ENCODE results near the gene ASB8. TPM values are rescaled to one million over a fixed set of nuclear protein-coding genes. Genes with fewer than 3 reads are reported as not detected.

ASB8 gene
- total RNA-seq, 2 experiments from 2014 or later: 20.9 to 27.2 TPM

- Mint-ChIP-seq H3K4me3 (no peak overlapping the region), H3K36me3 (ENCODE audit: low read depth) (peaks cover 13% of the 10 kb centered on the region), H3K9me3 (no peaks in the 10 kb centered on the region), H3K27ac (no peak overlapping the region), H3K4me1 (ENCODE audit: low read depth) (peaks cover 14% of the 10 kb centered on the region), H3K27me3 (no peaks in the 10 kb centered on the region)
- POLR2A ChIA-PET: no interaction called here
- CTCF ChIA-PET: interaction anchor here (1.0 kb wide), 1 partner anchor 320 kb away, joined by 4 read pairs; no protein-coding TSS in a partner anchor
- no peak for DNase-seq
- TF ChIP-seq CTCF (IDR thresholded peaks at IDR 0.05): no peak
- intact Hi-C loops (cut with micrococcal nuclease): no loop called here
- no peak for ATAC-seq
These were observed 35.8 kb downstream of the ASB8 start for GRCh38 chr12:48121522-48121921.

- ATAC-seq: no peak
- Mint-ChIP-seq H3K4me1 (ENCODE audit: low read depth) (peaks cover 14% of the 10 kb centered on the region), H3K27me3 (no peaks in the 10 kb centered on the region), H3K27ac (peak overlapping the region; percentile 16), H3K9me3 (no peaks in the 10 kb centered on the region), H3K4me3 (peak overlapping the region; percentile 86), H3K36me3 (ENCODE audit: low read depth) (peaks cover 8% of the 10 kb centered on the region)
- intact Hi-C loops (cut with micrococcal nuclease): no loop called here
- ChIA-PET CTCF (interaction anchor here (1.2 to 1.7 kb wide), 4 partner anchors 9 to 63 kb away, joined by 3 to 6 read pairs (median 4); partner anchors contain the start of gene SENP1), POLR2A (interaction anchor here (0.6 to 1.6 kb wide), 3 partner anchors 9 to 79 kb away, joined by 3 to 4 read pairs (median 4); no protein-coding TSS in a partner anchor)
- no peak for TF ChIP-seq CTCF (IDR thresholded peaks at IDR 0.05)
- DNase-seq: no peak
These were observed 37.5 kb downstream of the ASB8 start for GRCh38 chr12:48119834-48120195.

GRCh38 chr12:48119078-48119833 is 38.1 kb downstream of the ASB8 start, which contains the start of gene PFKM:
PFKM (plus strand) TSS chr12:48119364; CDS start chr12:48122775, 3,411 bp downstream.
- intact Hi-C loops (cut with micrococcal nuclease): no loop called here
- DNase-seq (peak; percentile 84), ATAC-seq (peak; percentile 100)
- no peak for TF ChIP-seq CTCF (IDR thresholded peaks at IDR 0.05)
- Mint-ChIP-seq H3K4me1 (ENCODE audit: low read depth) (peaks cover 14% of the 10 kb centered on the region), H3K9me3 (no peaks in the 10 kb centered on the region), H3K36me3 (ENCODE audit: low read depth) (peaks cover 8% of the 10 kb centered on the region), H3K27me3 (no peaks in the 10 kb centered on the region), H3K4me3 (peak within 1 kb of the TSS; percentile 86), H3K27ac (peak within 1 kb of the TSS; percentile 68)
- POLR2A ChIA-PET: interaction anchor here (1.1 to 1.6 kb wide), 2 partner anchors 9 to 12 kb away, joined by 3 to 4 read pairs; no protein-coding TSS in a partner anchor
- CTCF ChIA-PET: interaction anchor here (0.8 to 1.7 kb wide), 4 partner anchors 9 to 64 kb away, joined by 3 to 6 read pairs (median 5); partner anchors contain the start of gene SENP1

GRCh38 chr12:48118284-48118871 is 38.9 kb downstream of the ASB8 start:
- H3K9me3 Mint-ChIP-seq: no peaks in the 10 kb centered on the region
- peaks cover 14% of the 10 kb centered on the region for H3K4me1 Mint-ChIP-seq (ENCODE audit: low read depth)
- intact Hi-C loops (cut with micrococcal nuclease): no loop called here
- ChIA-PET POLR2A (interaction anchor here (1.6 to 1.9 kb wide), 2 partner anchors 8 to 12 kb away, joined by 3 to 10 read pairs; partner anchors contain the start of gene SENP1), CTCF (interaction anchor here (1.2 kb wide), 1 partner anchor 13 kb away, joined by 6 read pairs; the partner anchor contains the start of gene SENP1)
- peaks cover 6% of the 10 kb centered on the region for H3K36me3 Mint-ChIP-seq (ENCODE audit: low read depth)
- no peak for TF ChIP-seq CTCF (IDR thresholded peaks at IDR 0.05)
- no peaks in the 10 kb centered on the region for H3K27me3 Mint-ChIP-seq
- DNase-seq: no peak
- ATAC-seq: no peak
- no peak overlapping the region for H3K27ac Mint-ChIP-seq
- H3K4me3 Mint-ChIP-seq: peak overlapping the region; percentile 86

Data from activated CD8-positive, alpha-beta T cell treated with anti-CD3 and anti-CD28 coated beads for 36 hours (primary cell).